Thyroid gland (tissue), 4 donors: ENCODE measurements around the gene AP2B1.

Experiments
- CTCF ChIP-seq, 6 experiments: fragments of 200-600 bp in 3 of 6; fragments of 450-650 bp in 3 of 6; sonication (generic) in 3 of 6; IDR thresholded peaks; one replicate each; pipeline ENCODE4 v1.5.1; 2016 to 2019; ENCODE audit warnings: antibody characterized with exemption in 6 of 6, mild to moderate bottlenecking in 2 of 6, inconsistent platforms in 1 of 6, moderate library complexity in 1 of 6
- POLR2A ChIP-seq, 2 donors: fragments of 450-650 bp; IDR thresholded peaks; one replicate each; pipeline ENCODE4 v1.6.1; 2017; ENCODE audit warnings: antibody characterized with exemption in 2 of 2, mild to moderate bottlenecking in 2 of 2, moderate library complexity in 1 of 2

- TF ChIP-seq POLR2A (IDR thresholded peaks at IDR 0.05) (no peak), CTCF (IDR thresholded peaks at IDR 0.05) (no peak)
Measured at GRCh38 chr17:35539659-35540026, 47.5 kb upstream of the AP2B1 start.
